ENCODE measurements around the gene SH3GLB1. TPM values are rescaled to one million over a fixed set of nuclear protein-coding genes. Genes with fewer than 3 reads are reported as not detected.
A peak's percentile ranks its signal among the peaks of the same experiment; 100 is the strongest.

SH3GLB1 gene
- total RNA-seq, 1 donor from 2014 or later, result 99.9 TPM

GRCh38 chr1:86774305-86775295 is 70.2 kb downstream of the SH3GLB1 start:
- peak; percentile 61 for ATAC-seq

DNA sequence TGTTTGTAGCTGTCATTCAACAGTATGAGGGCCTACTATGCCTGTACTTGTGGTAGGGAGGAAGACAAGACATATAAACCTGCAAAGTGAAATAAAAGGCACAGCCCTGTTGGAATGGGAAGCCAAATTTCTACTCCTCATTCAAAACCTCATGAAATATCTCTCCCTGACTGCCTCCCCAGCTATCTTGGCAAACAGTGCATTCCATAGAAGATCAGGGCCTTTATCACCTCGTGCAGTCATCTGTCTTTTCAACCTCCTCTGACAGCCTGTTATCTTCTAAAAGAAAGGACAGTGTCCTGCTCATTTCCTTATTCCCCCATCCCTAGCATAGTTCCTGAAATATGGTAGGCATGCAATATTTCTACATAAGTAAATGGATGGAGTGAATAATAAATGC is 71.0 kb downstream of the SH3GLB1 start:
- ATAC-seq, result no peak

DNA sequence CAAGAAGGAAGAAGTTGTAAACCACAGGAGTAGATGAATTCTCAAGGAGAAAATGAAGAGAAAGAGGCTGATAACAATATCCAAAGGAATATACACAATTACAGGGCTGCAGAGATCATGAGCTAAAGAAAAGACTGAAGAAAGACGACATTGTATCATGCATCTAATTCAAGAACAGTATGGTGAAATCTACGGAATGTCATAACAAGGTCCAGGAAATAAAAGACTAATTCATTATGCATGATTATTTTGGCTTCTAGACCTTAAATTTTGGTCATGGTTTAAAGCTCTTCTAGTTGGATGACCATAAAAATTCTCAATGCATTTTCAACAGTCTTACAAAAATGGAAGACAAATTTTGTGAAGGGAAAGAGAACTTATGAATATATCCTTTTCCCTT is 71.7 kb downstream of the SH3GLB1 start:
- ATAC-seq, result no peak

GRCh38 chr1:86778569-86779239 is 74.3 kb downstream of the SH3GLB1 start:
- no peak for ATAC-seq

DNA sequence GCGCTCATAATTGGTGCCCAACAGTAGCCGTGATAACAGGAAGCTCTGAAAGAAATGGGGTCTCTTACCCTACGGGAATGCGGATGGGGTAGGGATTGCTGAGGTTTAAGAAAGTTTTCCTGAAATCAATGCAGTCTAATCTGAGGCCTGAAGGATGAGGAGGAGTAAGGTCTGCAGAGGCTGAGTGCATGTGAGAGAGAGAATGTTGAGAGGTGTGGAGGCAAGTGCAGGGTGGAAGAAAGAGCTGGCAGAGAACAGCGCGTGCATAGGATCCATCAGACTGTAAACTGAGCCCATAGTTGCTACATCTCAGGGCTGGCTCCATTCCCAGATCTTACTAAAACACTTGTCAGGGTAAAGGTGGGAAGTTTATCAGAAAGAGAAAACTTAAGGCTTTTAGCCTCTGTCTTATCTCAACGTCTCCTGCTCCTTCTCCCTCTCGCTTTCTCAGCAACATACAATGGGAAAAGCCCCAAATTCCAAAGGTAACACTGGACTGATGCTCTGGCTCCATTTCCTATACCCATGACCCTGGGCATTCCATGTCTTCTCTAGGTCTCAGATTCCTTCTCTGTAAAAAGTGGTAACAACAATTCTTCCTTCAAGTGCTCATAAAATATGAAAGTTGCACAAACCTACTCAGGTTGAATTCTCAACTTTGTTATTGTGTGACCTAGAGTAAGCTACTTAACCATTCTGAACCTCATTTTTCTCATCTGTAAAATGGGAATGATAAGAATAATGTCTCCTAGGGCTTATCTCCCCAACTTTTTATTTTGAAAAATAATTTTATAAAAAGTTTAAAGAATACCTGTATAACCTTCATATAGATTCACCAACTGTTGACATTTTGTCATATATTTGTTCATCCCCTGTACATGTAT is 75.2 kb downstream of the SH3GLB1 start:
- no peak for ATAC-seq

- no peak for ATAC-seq
Measured at GRCh38 chr1:86782482-86782881, 78.1 kb downstream of the SH3GLB1 start.

GRCh38 chr1:86787621-86788020 is 83.2 kb downstream of the SH3GLB1 start:
- ATAC-seq, result no peak

GRCh38 chr1:86788300-86789206 is 84.2 kb downstream of the SH3GLB1 start:
- ATAC-seq, result peak; percentile 98

- ATAC-seq, result no peak
Measured at GRCh38 chr1:86795316-86795715, 90.9 kb downstream of the SH3GLB1 start.

Other genes starting within 250 kb of the SH3GLB1 start
- gene CLCA1, start 235.6 kb upstream of the SH3GLB1 start, total RNA-seq, result 0.08 TPM
- gene CLCA4, start 157.5 kb upstream of the SH3GLB1 start, total RNA-seq, result 230 TPM
- gene SELENOF, start 209.6 kb downstream of the SH3GLB1 start, total RNA-seq, result 80.5 TPM
- gene HS2ST1, start 210.1 kb downstream of the SH3GLB1 start, total RNA-seq, result 11.8 TPM

All from esophagus mucosa (tissue), 1 donor.